Lung (tissue), 12 donors: Measurements from ENCODE around the gene ADGRA3. TPM values are rescaled to one million over a fixed set of nuclear protein-coding genes. Genes with fewer than 3 reads are reported as not detected.

ENCODE experiments used
- ATAC-seq: fragments of 200-7000 bp; cut with Tn5 transposase; one replicate; pipeline ENCODE4 v1.9.1; 2020; ENCODE audit warnings: moderate number of reproducible peaks; ENCODE audit not compliant: insufficient read depth, low FRiP score
- DNase-seq, 3 donors: peaks; one replicate each; pipeline ENCODE4 v3.0.0-alpha.2; 2013 to 2017
- H3K27ac ChIP-seq, 2 donors: one replicate each; pipeline ENCODE4 v1.5.1; 2013; ENCODE audit warnings: mild to moderate bottlenecking in 2 of 2, moderate library complexity in 2 of 2, control low read depth in 1 of 2, inconsistent platforms in 1 of 2, low read depth in 1 of 2, low read length in 1 of 2
- H3K27me3 ChIP-seq, 3 donors: one replicate each; pipeline ENCODE4 v1.5.1; 2013; ENCODE audit warnings: low read length in 2 of 3; ENCODE audit not compliant: control insufficient read depth in 3 of 3, insufficient read depth in 3 of 3
- H3K36me3 ChIP-seq, 4 donors: one replicate each; pipeline ENCODE4 v1.5.1; 2013; ENCODE audit warnings: low read length in 4 of 4, mild to moderate bottlenecking in 1 of 4, moderate library complexity in 1 of 4; ENCODE audit not compliant: control insufficient read depth in 4 of 4, insufficient read depth in 4 of 4
- H3K4me1 ChIP-seq, 5 donors: one replicate each; pipeline ENCODE4 v1.5.1; 2013; ENCODE audit warnings: low read length in 5 of 5, mild to moderate bottlenecking in 2 of 5, moderate library complexity in 1 of 5; ENCODE audit not compliant: control insufficient read depth in 5 of 5, insufficient read depth in 5 of 5
- H3K4me3 ChIP-seq: one replicate; pipeline ENCODE4 v1.5.1; 2013; ENCODE audit warnings: mild to moderate bottlenecking, control low read depth, moderate library complexity
- H3K9ac ChIP-seq, 2 donors: one replicate each; pipeline ENCODE4 v1.5.1; 2013; ENCODE audit warnings: low read length in 2 of 2, control low read depth in 1 of 2; ENCODE audit not compliant: insufficient read depth in 1 of 2
- H3K9me3 ChIP-seq, 4 donors: one replicate each; pipeline ENCODE4 v1.5.1; 2013; ENCODE audit warnings: low read length in 3 of 4, mild to moderate bottlenecking in 1 of 4, moderate library complexity in 1 of 4; ENCODE audit not compliant: control insufficient read depth in 4 of 4, insufficient read depth in 3 of 4
- CTCF ChIP-seq: IDR thresholded peaks from 2 replicates; pipeline ENCODE4 v1.5.1; 2012; ENCODE audit warnings: mild to moderate bottlenecking; ENCODE audit errors: control extremely low read depth, extremely low read depth
- WGBS, 2 donors: extraction: QIAGEN DNeasy Blood & Tissue Kit; methylation state at CpG; one replicate each; pipeline ENCODE4 v1.1.7; 2013; 5-methylcytosine and 5-hydroxymethylcytosine counted together
- polyA plus RNA-seq, 2 donors: library from polyadenylated mRNA; stranded (reverse); fragments of 200-250 nt; gene quantifications; one replicate each; pipeline ENCODE4 v1.2.1, GENCODE V29; 2013
- total RNA-seq, 2 donors: library from RNA; depleted of rRNA in 1 of 2; stranded (reverse); fragments of >200 nt in 1 of 2; gene quantifications; one replicate each; pipeline ENCODE4 v1.2.1, GENCODE V29; 2014 to 2021
- donor health status: control.
- donor health status: control.
- donor health status: Bipolar disorder and iron deficiency.
- donor health status: healthy.
- donor health status: DM: yes; HTN: yes; CAD: no.

Gene ADGRA3
- total and polyA plus RNA-seq, 4 donors, result 6.6 to 62.8 (median 11.9) TPM

GRCh38 chr4:22417408-22417807 is 98.5 kb downstream of the ADGRA3 start:
- H3K36me3 ChIP-seq, result peaks cover 0 to 19% (median 6%) of the 10 kb centered on the region in 4 donors
- H3K27ac ChIP-seq, result no peak overlapping the region
- H3K27me3 ChIP-seq, result no peaks in the 10 kb centered on the region
- peaks cover 0 to 2% (median 0%) of the 10 kb centered on the region in 5 donors for H3K4me1 ChIP-seq
- no peak for ATAC-seq
- H3K9ac ChIP-seq, result no peak overlapping the region
- TF ChIP-seq CTCF, result no peak
- no peak overlapping the region for H3K4me3 ChIP-seq
- WGBS, 2 donors, result 74 to 83% methylated on average over 4 of the region's 4 CpGs
- no peak for DNase-seq
- no peaks in the 10 kb centered on the region for H3K9me3 ChIP-seq

GRCh38 chr4:22416403-22416802 is 99.5 kb downstream of the ADGRA3 start:
- peak in 2 of 3 donors; percentile 14 to 20 for DNase-seq
- H3K36me3 ChIP-seq, result peaks cover 0 to 16% (median 4%) of the 10 kb centered on the region in 4 donors
- WGBS, 2 donors, result 32 to 43% methylated on average over 3 of the region's 3 CpGs
- peaks cover 0 to 2% (median 0%) of the 10 kb centered on the region in 5 donors for H3K4me1 ChIP-seq
- no peak overlapping the region for H3K9ac ChIP-seq
- H3K27ac ChIP-seq, result no peak overlapping the region
- ATAC-seq, result no peak
- no peaks in the 10 kb centered on the region for H3K27me3 ChIP-seq
- H3K9me3 ChIP-seq, result no peaks in the 10 kb centered on the region
- no peak for TF ChIP-seq CTCF
- H3K4me3 ChIP-seq, result no peak overlapping the region

GRCh38 chr4:22414833-22415232 is 101.0 kb downstream of the ADGRA3 start:
- H3K9me3 ChIP-seq, result no peaks in the 10 kb centered on the region
- WGBS, 2 donors, result 76 to 82% methylated on average over 2 of the region's 2 CpGs
- peaks cover 0 to 2% (median 0%) of the 10 kb centered on the region in 5 donors for H3K4me1 ChIP-seq
- ATAC-seq (no peak), DNase-seq (no peak)
- H3K27ac ChIP-seq, result peak overlapping the region in 1 of 2 donors; percentile 2
- H3K4me3 ChIP-seq, result no peak overlapping the region
- no peak overlapping the region for H3K9ac ChIP-seq
- H3K36me3 ChIP-seq, result peaks cover 0 to 16% (median 4%) of the 10 kb centered on the region in 4 donors
- no peak for TF ChIP-seq CTCF
- no peaks in the 10 kb centered on the region for H3K27me3 ChIP-seq

GRCh38 chr4:22413471-22413870 is 102.4 kb downstream of the ADGRA3 start:
- Histone ChIP-seq H3K9ac (no peak overlapping the region), H3K4me3 (no peak overlapping the region), H3K9me3 (no peaks in the 10 kb centered on the region), H3K27me3 (no peaks in the 10 kb centered on the region), H3K4me1 (peaks cover 0 to 2% (median 0%) of the 10 kb centered on the region in 5 donors), H3K36me3 (peaks cover 0 to 6% (median 2%) of the 10 kb centered on the region in 4 donors), H3K27ac (no peak overlapping the region)
- TF ChIP-seq CTCF, result no peak
- WGBS, 2 donors, result 84 to 89% methylated on average over 4 of the region's 4 CpGs
- ATAC-seq (no peak), DNase-seq (no peak)
